Activated T-cell treated with anti-CD3 and anti-CD28 coated beads for 24 hours (primary cell): ENCODE data around the gene CHKB.

ENCODE experiments used
- DNase-seq: peaks from one replicate; pipeline ENCODE4 v3.0.0-alpha.2; 2020; ENCODE audit warnings: low read depth

Gene CHKB

GRCh38 chr22:50529416-50529896, 53.2 kb downstream of the CHKB start:
- no peak for DNase-seq
